Immature natural killer cell (primary cell): Measurements from ENCODE around the gene SBF2. TPM values are rescaled to one million over a fixed set of nuclear protein-coding genes. Genes with fewer than 3 reads are reported as not detected.
"Not testable (repeated sequence)": the region's sequence is repeated elsewhere in the genome, so short reads cannot be mapped to it uniquely, and the experiment has no call there.

Source experiments
- DNase-seq, 3 donors: peaks; one replicate each; pipeline ENCODE4 v3.0.0; 2022; ENCODE audit warnings: mixed read lengths in 1 of 3
- H3K27ac Mint-ChIP-seq, 6 donors: one replicate each; pipeline ENCODE4 v1.8.0; 2020; ENCODE audit warnings: mixed read lengths in 6 of 6, mild to moderate bottlenecking in 5 of 6, inconsistent platforms in 4 of 6, moderate library complexity in 3 of 6
- H3K27me3 Mint-ChIP-seq, 3 donors: one replicate each; pipeline ENCODE4 v1.8.0; 2020 to 2021; ENCODE audit warnings: low read depth in 3 of 3, mild to moderate bottlenecking in 3 of 3, mixed read lengths in 3 of 3, moderate library complexity in 3 of 3, inconsistent platforms in 1 of 3
- H3K36me3 Mint-ChIP-seq, 3 donors: one replicate each; pipeline ENCODE4 v1.8.0; 2020; ENCODE audit warnings: mixed read lengths in 3 of 3, inconsistent platforms in 2 of 3, mild to moderate bottlenecking in 2 of 3
- H3K4me1 Mint-ChIP-seq, 2 donors: one replicate each; pipeline ENCODE4 v1.8.0; 2020; ENCODE audit warnings: inconsistent platforms in 2 of 2, mild to moderate bottlenecking in 2 of 2, mixed read lengths in 2 of 2, moderate library complexity in 1 of 2
- H3K4me3 Mint-ChIP-seq, 5 donors: one replicate each; pipeline ENCODE4 v1.8.0; 2020; ENCODE audit warnings: mild to moderate bottlenecking in 5 of 5, mixed read lengths in 5 of 5, inconsistent platforms in 3 of 5, moderate library complexity in 3 of 5
- H3K9me3 Mint-ChIP-seq, 6 donors: one replicate each; pipeline ENCODE4 v1.8.0; 2020; ENCODE audit warnings: mild to moderate bottlenecking in 6 of 6, mixed read lengths in 6 of 6, inconsistent platforms in 4 of 6, moderate library complexity in 3 of 6
- polyA plus RNA-seq, 3 donors: library from polyadenylated mRNA; unstranded; fragments of 300-500 nt; fragmentation: Illumina TruSeq; gene quantifications; one replicate each; pipeline ENCODE4 v1.2.3, GENCODE V29; 2021

The SBF2 gene
- polyA plus RNA-seq, 3 donors from 2014 or later, result 3.2 to 6.9 (median 4.7) TPM

GRCh38 chr11:10139143-10139542 lies 154.9 kb downstream of the SBF2 start:
- Mint-ChIP-seq H3K4me1 (no peaks in the 10 kb centered on the region), H3K27me3 (no peaks in the 10 kb centered on the region)
- DNase-seq, result no peak

GRCh38 chr11:10134975-10135481 lies 159.0 kb downstream of the SBF2 start:
- peaks cover 5 to 22% (median 7%) of the 10 kb centered on the region in 3 donors for H3K36me3 Mint-ChIP-seq
- H3K9me3 Mint-ChIP-seq, result no peaks in the 10 kb centered on the region
- no peak for DNase-seq
- H3K27ac Mint-ChIP-seq, result no peak overlapping the region
- no peaks in the 10 kb centered on the region for H3K27me3 Mint-ChIP-seq
- no peak overlapping the region for H3K4me3 Mint-ChIP-seq
- no peaks in the 10 kb centered on the region for H3K4me1 Mint-ChIP-seq

More at GRCh38 chr11:10139143-10139542, 154.9 kb downstream of the SBF2 start:
- Mint-ChIP-seq H3K27ac (no peak overlapping the region), H3K36me3 (peaks cover 1 to 10% (median 7%) of the 10 kb centered on the region in 3 donors), H3K4me3 (no peak overlapping the region), H3K9me3 (no peaks in the 10 kb centered on the region)

GRCh38 chr11:10134226-10134625 lies 159.8 kb downstream of the SBF2 start:
- H3K27ac Mint-ChIP-seq, H3K4me1 Mint-ChIP-seq, H3K27me3 Mint-ChIP-seq, H3K4me3 Mint-ChIP-seq, DNase-seq, H3K9me3 Mint-ChIP-seq: not testable (repeated sequence)
- H3K36me3 Mint-ChIP-seq, result peaks cover 5 to 22% (median 7%) of the 10 kb centered on the region in 3 donors

- not testable (repeated sequence) for H3K4me1 Mint-ChIP-seq, DNase-seq, H3K4me3 Mint-ChIP-seq, H3K27ac Mint-ChIP-seq, H3K9me3 Mint-ChIP-seq, H3K27me3 Mint-ChIP-seq
- H3K36me3 Mint-ChIP-seq, result peaks cover 5 to 22% (median 7%) of the 10 kb centered on the region in 3 donors
Measured at GRCh38 chr11:10133251-10133650, 160.8 kb downstream of the SBF2 start.

GRCh38 chr11:10130875-10131274 lies 163.1 kb downstream of the SBF2 start:
- H3K4me3 Mint-ChIP-seq, result no peak overlapping the region
- no peak overlapping the region for H3K27ac Mint-ChIP-seq
- H3K9me3 Mint-ChIP-seq, result no peaks in the 10 kb centered on the region
- peaks cover 0 to 1% (median 0%) of the 10 kb centered on the region in 3 donors for H3K27me3 Mint-ChIP-seq
- no peak for DNase-seq
- H3K4me1 Mint-ChIP-seq, result no peaks in the 10 kb centered on the region
- peaks cover 5 to 22% (median 7%) of the 10 kb centered on the region in 3 donors for H3K36me3 Mint-ChIP-seq

GRCh38 chr11:10129184-10129583 lies 164.8 kb downstream of the SBF2 start:
- peaks cover 1 to 13% (median 4%) of the 10 kb centered on the region in 3 donors for H3K36me3 Mint-ChIP-seq
- not testable (repeated sequence) for H3K27ac Mint-ChIP-seq, H3K4me3 Mint-ChIP-seq, H3K9me3 Mint-ChIP-seq, DNase-seq, H3K27me3 Mint-ChIP-seq, H3K4me1 Mint-ChIP-seq

GRCh38 chr11:10125522-10126133 lies 168.4 kb downstream of the SBF2 start:
- Mint-ChIP-seq H3K4me1 (peaks cover 2 to 5% of the 10 kb centered on the region in 2 donors), H3K27ac (no peak overlapping the region), H3K9me3 (no peaks in the 10 kb centered on the region), H3K4me3 (no peak overlapping the region), H3K27me3 (peaks cover 0 to 1% (median 0%) of the 10 kb centered on the region in 3 donors), H3K36me3 (peaks cover 0 to 3% (median 0%) of the 10 kb centered on the region in 3 donors)
- DNase-seq, result no peak

- no peak for DNase-seq
- no peak overlapping the region for H3K27ac Mint-ChIP-seq
- H3K9me3 Mint-ChIP-seq, result no peaks in the 10 kb centered on the region
- H3K27me3 Mint-ChIP-seq, result peaks cover 0 to 3% (median 0%) of the 10 kb centered on the region in 3 donors
- peaks cover 0 to 4% (median 0%) of the 10 kb centered on the region in 3 donors for H3K36me3 Mint-ChIP-seq
- H3K4me1 Mint-ChIP-seq, result peaks cover 2 to 5% of the 10 kb centered on the region in 2 donors
- H3K4me3 Mint-ChIP-seq, result no peak overlapping the region
Measured at GRCh38 chr11:10122326-10123197, 171.5 kb downstream of the SBF2 start.

- Mint-ChIP-seq H3K36me3 (peaks cover 0 to 8% (median 0%) of the 10 kb centered on the region in 3 donors), H3K9me3 (no peaks in the 10 kb centered on the region), H3K4me1 (peaks cover 7 to 13% of the 10 kb centered on the region in 2 donors), H3K4me3 (no peak overlapping the region), H3K27me3 (peaks cover 0 to 2% (median 2%) of the 10 kb centered on the region in 3 donors), H3K27ac (no peak overlapping the region)
- no peak for DNase-seq
Measured at GRCh38 chr11:10118865-10119264, 175.2 kb downstream of the SBF2 start.

- no peak overlapping the region for H3K27ac Mint-ChIP-seq
- H3K4me1 Mint-ChIP-seq, result peaks cover 5 to 9% of the 10 kb centered on the region in 2 donors
- DNase-seq, result no peak
- H3K36me3 Mint-ChIP-seq, result peaks cover 0 to 8% (median 0%) of the 10 kb centered on the region in 3 donors
- no peaks in the 10 kb centered on the region for H3K9me3 Mint-ChIP-seq
- H3K27me3 Mint-ChIP-seq, result peaks cover 0 to 2% (median 2%) of the 10 kb centered on the region in 3 donors
- no peak overlapping the region for H3K4me3 Mint-ChIP-seq
Measured at GRCh38 chr11:10117709-10118351, 176.2 kb downstream of the SBF2 start.

- peaks cover 0 to 2% (median 0%) of the 10 kb centered on the region in 6 donors for H3K9me3 Mint-ChIP-seq
- H3K4me3 Mint-ChIP-seq, result no peak overlapping the region
- no peak overlapping the region for H3K27ac Mint-ChIP-seq
- peaks cover 0 to 2% (median 2%) of the 10 kb centered on the region in 3 donors for H3K27me3 Mint-ChIP-seq
- peaks cover 5 to 7% of the 10 kb centered on the region in 2 donors for H3K4me1 Mint-ChIP-seq
- H3K36me3 Mint-ChIP-seq, result peaks cover 0 to 8% (median 2%) of the 10 kb centered on the region in 3 donors
- DNase-seq, result no peak
Measured at GRCh38 chr11:10116588-10116987, 177.4 kb downstream of the SBF2 start.

GRCh38 chr11:10114593-10115404 lies 179.2 kb downstream of the SBF2 start:
- peaks cover 0 to 2% (median 0%) of the 10 kb centered on the region in 3 donors for H3K27me3 Mint-ChIP-seq
- H3K4me1 Mint-ChIP-seq, result peaks cover 5 to 7% of the 10 kb centered on the region in 2 donors

GRCh38 chr11:10113852-10114251 lies 180.2 kb downstream of the SBF2 start:
- no peak for DNase-seq
- Mint-ChIP-seq H3K27me3 (peaks cover 0 to 2% (median 0%) of the 10 kb centered on the region in 3 donors), H3K4me1 (peaks cover 5 to 7% of the 10 kb centered on the region in 2 donors), H3K4me3 (no peak overlapping the region), H3K9me3 (peaks cover 0 to 2% (median 0%) of the 10 kb centered on the region in 6 donors), H3K36me3 (peaks cover 0 to 8% (median 2%) of the 10 kb centered on the region in 3 donors), H3K27ac (no peak overlapping the region)

More at GRCh38 chr11:10114593-10115404, 179.2 kb downstream of the SBF2 start:
- H3K27ac Mint-ChIP-seq, result no peak overlapping the region
- no peak for DNase-seq
- H3K9me3 Mint-ChIP-seq, result peaks cover 0 to 2% (median 0%) of the 10 kb centered on the region in 6 donors
- peaks cover 0 to 8% (median 2%) of the 10 kb centered on the region in 3 donors for H3K36me3 Mint-ChIP-seq
- H3K4me3 Mint-ChIP-seq, result no peak overlapping the region
